ENCODE data around the gene ZER1. TPM values are rescaled to one million over a fixed set of nuclear protein-coding genes. Genes with fewer than 3 reads are reported as not detected.

Gene ZER1
- total and polyA plus RNA-seq, 2 of the 8 experiments (the other 6 are each of a cell fraction or from before 2014, with no cell fraction given) = 20.5 to 26.6 TPM

DNA sequence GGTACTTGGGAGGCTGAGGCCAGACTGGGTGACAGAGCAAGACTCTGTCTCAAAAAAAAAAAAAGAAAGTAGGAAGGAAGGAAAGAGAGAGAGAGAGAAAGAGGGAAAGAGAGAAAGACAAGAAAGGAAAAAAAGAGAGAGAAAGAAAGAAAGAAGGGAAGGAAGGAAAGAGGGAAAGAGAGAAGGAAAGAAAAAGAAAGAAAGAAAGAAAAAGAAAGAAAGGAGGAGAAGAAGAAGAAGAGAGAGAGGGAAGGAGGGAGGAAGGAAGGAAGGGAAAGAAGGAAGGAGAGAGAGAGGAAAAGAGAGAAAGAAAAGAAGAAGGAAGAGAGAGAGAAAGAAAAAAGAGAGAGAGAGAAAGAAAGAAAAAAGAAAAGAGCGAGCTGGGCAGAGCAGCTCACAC, 3.1 kb upstream of the ZER1 start:
- DNase-seq (ENCODE audit: low read depth in 1 of 2, low spot score in 2 of 2) (no peak), FAIRE-seq (no peak)
- H3K23me2 ChIP-seq (ENCODE audit: low read depth, low read length) = peaks cover 12% of the 10 kb centered on the region; the same call in 1 of the 2 replicates
- no peak overlapping the region for H3K23ac ChIP-seq (ENCODE audit: insufficient read length)
- H3K56ac ChIP-seq (replicated peaks; ENCODE audit: insufficient read length, low read depth, low read length) = no peak overlapping the region
- H4K91ac ChIP-seq (replicated peaks; ENCODE audit: insufficient read length, low read length) = no peak overlapping the region
- POLR2A ChIA-PET (ENCODE audit: partially characterized antibody) = interaction anchor here (0.8 to 1.4 kb wide), 4 partner anchors 33 to 91 kb away, joined by 3 to 5 read pairs (median 4); partner anchors contain the start of gene SPOUT1
- no peak overlapping the region for H2AFZ ChIP-seq (ENCODE audit: low read length)
- H2BK120ac ChIP-seq (replicated peaks; ENCODE audit: low read depth, low read length) = no peak overlapping the region
- H3K14ac ChIP-seq (ENCODE audit: insufficient read length) = no peak overlapping the region
- no peak overlapping the region for H3K18ac ChIP-seq (ENCODE audit: extremely low read depth, low read length)
- H3K4ac ChIP-seq (replicated peaks; ENCODE audit: insufficient read length, low read depth, low read length) = no peak overlapping the region
- H2BK20ac ChIP-seq (ENCODE audit: low read length) = no peak overlapping the region
- peaks cover 3% of the 10 kb centered on the region; the same call in 1 of the 2 replicates for H3K79me1 ChIP-seq (ENCODE audit: low read depth, low read length)
- no peak overlapping the region for H4K5ac ChIP-seq (ENCODE audit: insufficient read length, low read depth, low read length)
- H2BK12ac ChIP-seq (ENCODE audit: low read depth, low read length) = no peak overlapping the region
- no peak overlapping the region for H2AK5ac ChIP-seq (ENCODE audit: low read depth, low read length)
- H3K27ac ChIP-seq (ENCODE audit: low read depth, low read length) = no peak overlapping the region
- H2BK5ac ChIP-seq (ENCODE audit: low read depth, low read length) = no peak overlapping the region
- peaks cover 0 to 3% (median 1%) of the 10 kb centered on the region in 4 experiments; a peak in 3 of 7 replicates for H3K4me1 ChIP-seq (replicated peaks in 1 of 4; ENCODE audit: control insufficient read depth in 3 of 4, insufficient read depth in 4 of 4, low read length in 3 of 4)
- CTCF ChIA-PET (ENCODE audit: partially characterized antibody) = interaction anchor here (0.7 kb wide), 1 partner anchor 40 kb away, joined by 5 read pairs; no protein-coding TSS in a partner anchor
- no peaks in the 10 kb centered on the region for H3K36me3 ChIP-seq (ENCODE audit: control insufficient read depth in 2 of 4, insufficient read depth in 4 of 4, low read length in 3 of 4)
- no peak overlapping the region for H3K4me2 ChIP-seq (ENCODE audit: insufficient read depth in 1 of 2, low read depth in 2 of 2, low read length in 2 of 2)
- no peaks in the 10 kb centered on the region for H4K20me1 ChIP-seq (replicated peaks in 1 of 2; ENCODE audit: control insufficient read depth in 1 of 2, insufficient read depth in 2 of 2, low read length in 2 of 2)
- H3K9ac ChIP-seq (replicated peaks in 1 of 4; ENCODE audit: extremely low read depth in 1 of 4, low read depth in 3 of 4, low read length in 3 of 4) = no peak overlapping the region
- H3K9me3 ChIP-seq (ENCODE audit: insufficient read depth in 2 of 2, low read depth in 1 of 2, low read length in 1 of 2) = peaks cover 0 to 4% of the 10 kb centered on the region in 2 experiments; a peak in 1 of 4 replicates
- H3K27me3 ChIP-seq (replicated peaks in 1 of 4; ENCODE audit: control insufficient read depth in 3 of 4, extremely low read depth in 1 of 4, insufficient read depth in 3 of 4, low read length in 3 of 4) = no peaks in the 10 kb centered on the region
- no peak overlapping the region for H4K8ac ChIP-seq (ENCODE audit: extremely low read depth, insufficient read depth, low read length)
- WGBS, 2 experiments (ENCODE audit: extremely low coverage in 1 of 2, insufficient coverage in 1 of 2, insufficient read length in 1 of 2, insufficient replicate concordance in 2 of 2, low coverage in 1 of 2, low lambda C conversion rate in 2 of 2, missing lambda C conversion rate in 1 of 2) = 80% methylated on average over 1 of the region's 1 CpG; no CpG with 5 or more reads in 1 of the 2 experiments
- no peak overlapping the region for H3K4me3 ChIP-seq (ENCODE audit: extremely low read depth in 1 of 4, insufficient read depth in 2 of 4, low read depth in 3 of 4, low read length in 4 of 4)
- no peak overlapping the region for H2BK15ac ChIP-seq (ENCODE audit: low read length)
- peaks cover 0 to 8% of the 10 kb centered on the region in 2 experiments; a peak in 2 of 4 replicates for H3K79me2 ChIP-seq (ENCODE audit: control insufficient read depth in 1 of 2, insufficient read depth in 2 of 2, low read length in 2 of 2)
- no peak for TF ChIP-seq ZNF274 (IDR thresholded peaks at IDR 0.05; ENCODE audit: borderline replicate concordance, extremely low read depth, low read length)
- no peak for TF ChIP-seq GTF2F1 (IDR thresholded peaks at IDR 0.05; ENCODE audit: borderline replicate concordance, low read depth, low read length)
- TF ChIP-seq POU5F1 (IDR thresholded peaks at IDR 0.05; ENCODE audit: low read depth, low read length) = no peak
- no peak for TF ChIP-seq YY1 (IDR thresholded peaks at IDR 0.05; ENCODE audit: low read depth, low read length)
- TF ChIP-seq SIRT6 (IDR thresholded peaks at IDR 0.05; ENCODE audit: low read length) = no peak
- no peak for TF ChIP-seq BACH1 (IDR thresholded peaks at IDR 0.05; ENCODE audit: low read length)
- TF ChIP-seq HDAC6 (IDR thresholded peaks at IDR 0.05; ENCODE audit: low read depth, low read length) = no peak
- no peak for TF ChIP-seq SUZ12 (IDR thresholded peaks at IDR 0.05; ENCODE audit: low read length)
- TF ChIP-seq SAP30 (IDR thresholded peaks at IDR 0.05; ENCODE audit: insufficient read depth, insufficient replicate concordance, low read length) = no peak
- TF ChIP-seq RFX5 (IDR thresholded peaks at IDR 0.05; ENCODE audit: borderline replicate concordance, low read depth, low read length) = no peak
- TF ChIP-seq BCL11A (IDR thresholded peaks at IDR 0.05; ENCODE audit: low read depth in 2 of 2, low read length in 2 of 2) = no peak
- TF ChIP-seq TEAD4 (IDR thresholded peaks at IDR 0.05; ENCODE audit: low read depth, low read length) = no peak
- TF ChIP-seq TBP (IDR thresholded peaks at IDR 0.05; ENCODE audit: low read depth, low read length) = no peak
- TF ChIP-seq, protein P1, sequence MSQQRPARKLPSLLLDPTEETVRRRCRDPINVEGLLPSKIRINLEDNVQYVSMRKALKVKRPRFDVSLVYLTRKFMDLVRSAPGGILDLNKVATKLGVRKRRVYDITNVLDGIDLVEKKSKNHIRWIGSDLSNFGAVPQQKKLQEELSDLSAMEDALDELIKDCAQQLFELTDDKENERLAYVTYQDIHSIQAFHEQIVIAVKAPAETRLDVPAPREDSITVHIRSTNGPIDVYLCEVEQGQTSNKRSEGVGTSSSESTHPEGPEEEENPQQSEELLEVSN (IDR thresholded peaks at IDR 0.05) = no peak
